HG02571 (cell line): Measurements from ENCODE around the gene KRIT1.

Experiments used
- ATAC-seq: cut with Tn5 transposase; IDR thresholded peaks from one replicate; pipeline ENCODE4 v1.9.1; 2021; ENCODE audit warnings: mild to moderate bottlenecking, moderate library complexity; ENCODE audit not compliant: unreplicated experiment

Gene KRIT1

GRCh38 chr7:92156990-92157389, 88.7 kb downstream of the KRIT1 start:
- ATAC-seq: no peak

- no peak for ATAC-seq
Observed at GRCh38 chr7:92155108-92155739, 90.5 kb downstream of the KRIT1 start.

GRCh38 chr7:92150450-92151017, 95.2 kb downstream of the KRIT1 start:
- no peak for ATAC-seq

- no peak for ATAC-seq
Observed at GRCh38 chr7:92149736-92150239, 95.9 kb downstream of the KRIT1 start.
